GM12873 (cell line): ENCODE results near the gene NUDT3.

Source experiments
- TF ChIP-seq, protein P1 (sequence below): IDR thresholded peaks from 2 replicates; pipeline ENCODE4 v1.5.1; 2012; ENCODE audit warnings: low read depth, mild to moderate bottlenecking, moderate library complexity, low read length, control low read depth; ENCODE audit not compliant: insufficient read depth; ENCODE audit errors: missing control alignments

The NUDT3 gene

DNA sequence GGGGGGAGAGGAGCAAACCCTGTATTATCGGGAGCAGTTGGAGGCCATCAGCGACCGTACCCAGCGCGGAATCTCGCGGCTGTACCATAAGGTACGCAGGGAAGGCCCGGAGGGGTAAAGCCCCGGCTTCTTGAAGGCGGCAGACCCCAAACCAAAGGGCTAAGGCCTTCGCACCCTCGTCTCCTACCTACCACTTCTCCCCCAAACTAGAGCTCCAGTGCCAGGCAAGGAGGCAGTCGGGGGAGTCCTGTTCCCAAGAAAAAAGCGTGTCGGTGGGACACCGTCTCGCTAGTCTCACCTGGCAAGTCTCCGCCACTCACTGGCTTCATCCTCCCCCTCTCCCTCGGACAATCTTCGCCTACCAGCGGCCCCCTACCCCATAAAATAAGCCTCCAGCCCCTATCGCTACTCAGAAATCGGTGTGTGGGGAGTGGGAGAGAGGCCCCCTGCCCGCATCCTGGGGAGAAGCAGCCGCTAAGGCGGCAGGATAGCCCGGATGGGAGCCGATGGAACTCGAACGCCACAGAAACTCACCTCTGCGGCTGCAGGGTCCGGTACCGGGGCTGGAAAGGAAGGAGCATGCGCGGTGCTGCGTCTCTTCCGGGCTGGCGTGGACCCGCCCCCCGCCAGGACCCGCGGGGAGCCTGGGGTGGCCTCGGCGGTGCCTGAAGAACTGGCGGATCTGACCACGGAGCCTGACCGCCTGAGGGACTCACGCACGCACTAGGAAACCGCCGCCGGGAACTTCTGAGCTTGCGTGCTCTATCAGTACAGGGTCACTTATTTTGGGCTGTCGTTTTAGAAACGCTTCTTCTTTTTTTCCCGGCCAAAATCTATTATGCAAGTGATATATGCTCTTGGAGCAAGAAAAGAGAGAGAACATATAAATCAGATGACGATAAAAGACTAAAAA, 33.3 kb upstream of the NUDT3 start, which contains the start of gene RPS10:
Gene RPS10, minus strand, starts transcription at position 572 of the 913 bp plus-strand sequence. CDS start 848 bp downstream, outside the sequence.
- TF ChIP-seq, protein P1, sequence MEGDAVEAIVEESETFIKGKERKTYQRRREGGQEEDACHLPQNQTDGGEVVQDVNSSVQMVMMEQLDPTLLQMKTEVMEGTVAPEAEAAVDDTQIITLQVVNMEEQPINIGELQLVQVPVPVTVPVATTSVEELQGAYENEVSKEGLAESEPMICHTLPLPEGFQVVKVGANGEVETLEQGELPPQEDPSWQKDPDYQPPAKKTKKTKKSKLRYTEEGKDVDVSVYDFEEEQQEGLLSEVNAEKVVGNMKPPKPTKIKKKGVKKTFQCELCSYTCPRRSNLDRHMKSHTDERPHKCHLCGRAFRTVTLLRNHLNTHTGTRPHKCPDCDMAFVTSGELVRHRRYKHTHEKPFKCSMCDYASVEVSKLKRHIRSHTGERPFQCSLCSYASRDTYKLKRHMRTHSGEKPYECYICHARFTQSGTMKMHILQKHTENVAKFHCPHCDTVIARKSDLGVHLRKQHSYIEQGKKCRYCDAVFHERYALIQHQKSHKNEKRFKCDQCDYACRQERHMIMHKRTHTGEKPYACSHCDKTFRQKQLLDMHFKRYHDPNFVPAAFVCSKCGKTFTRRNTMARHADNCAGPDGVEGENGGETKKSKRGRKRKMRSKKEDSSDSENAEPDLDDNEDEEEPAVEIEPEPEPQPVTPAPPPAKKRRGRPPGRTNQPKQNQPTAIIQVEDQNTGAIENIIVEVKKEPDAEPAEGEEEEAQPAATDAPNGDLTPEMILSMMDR: no peak

DNA sequence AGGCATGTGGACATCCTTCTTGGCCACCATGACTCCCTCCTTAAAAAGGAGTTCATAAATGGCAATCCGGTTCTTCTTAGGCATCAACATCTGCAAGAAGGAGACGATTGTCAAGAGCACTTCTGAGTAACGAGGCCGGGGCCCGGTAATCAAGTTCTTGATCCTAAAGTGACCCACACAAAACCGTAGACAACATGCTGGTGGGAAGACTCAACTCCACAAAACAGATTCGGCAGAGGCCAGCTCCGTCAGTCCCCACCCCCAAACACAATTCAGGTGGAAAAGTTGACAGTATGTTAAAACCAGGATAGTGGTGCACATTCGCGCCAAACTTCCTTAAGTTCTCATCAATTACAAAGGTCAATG, 32.6 kb upstream of the NUDT3 start:
- TF ChIP-seq, protein P1: no peak

DNA sequence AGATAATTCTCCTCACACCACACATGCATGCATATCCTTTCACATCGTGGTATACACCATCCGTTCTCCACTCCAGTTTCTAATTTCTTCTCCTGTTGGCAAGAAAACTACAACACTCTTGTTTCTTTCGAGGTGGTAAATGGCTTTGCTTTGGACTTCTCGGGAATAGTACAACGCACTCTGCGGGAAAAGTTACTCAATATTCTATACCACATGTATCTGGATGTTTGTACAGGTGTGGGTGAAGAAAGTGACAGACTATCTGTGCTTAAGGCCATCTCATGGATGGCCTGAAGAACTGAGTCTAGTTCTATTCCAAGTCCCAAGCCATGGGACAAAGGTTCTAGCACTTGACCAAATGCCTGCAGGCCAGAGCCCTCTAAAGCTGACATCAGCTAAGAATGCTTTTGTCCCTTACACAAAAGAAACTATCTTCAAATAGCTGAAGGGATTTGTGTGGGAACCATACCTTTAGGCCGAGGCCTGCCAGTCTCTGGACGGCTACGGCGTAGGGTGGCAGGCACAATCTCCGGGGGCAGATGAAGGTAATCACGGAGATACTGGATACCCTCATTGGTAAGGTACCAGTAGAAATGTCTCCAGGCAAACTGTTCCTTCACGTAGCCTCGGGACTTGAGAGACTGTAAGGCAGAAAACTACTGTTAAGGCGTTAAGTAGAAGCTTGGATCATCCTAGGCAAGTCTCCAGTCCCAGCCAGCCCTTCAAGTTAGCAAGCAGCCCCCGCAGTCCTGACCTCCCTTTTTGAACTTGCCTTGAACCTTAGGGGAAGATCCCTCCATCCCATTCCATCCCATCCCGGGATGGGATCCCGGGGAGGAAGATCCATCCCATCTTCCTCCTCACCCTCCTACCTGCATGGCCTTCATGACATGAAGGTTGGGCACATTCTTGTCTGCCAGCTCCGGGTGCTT, 32.0 kb upstream of the NUDT3 start:
- TF ChIP-seq, protein P1: no peak

DNA sequence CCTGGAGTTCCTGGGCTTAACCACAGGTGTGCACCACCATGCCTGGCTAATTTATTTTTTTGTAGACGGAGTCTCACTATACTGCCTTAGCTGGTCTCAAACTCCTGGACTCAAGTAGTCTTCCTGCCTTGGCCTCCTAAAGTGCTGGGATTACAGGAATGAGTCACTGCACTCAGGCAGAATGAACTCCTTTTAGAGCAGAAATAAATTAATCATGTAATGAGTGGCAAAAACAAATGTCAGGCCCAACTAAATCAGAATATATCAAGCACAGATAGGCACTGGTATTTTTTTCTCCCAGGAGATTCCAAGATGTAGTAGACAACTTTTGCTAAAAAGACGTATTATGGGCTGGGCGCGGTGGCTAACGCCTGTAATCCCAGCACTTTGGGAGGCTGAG, 30.8 kb upstream of the NUDT3 start:
- TF ChIP-seq, protein P1: no peak

DNA sequence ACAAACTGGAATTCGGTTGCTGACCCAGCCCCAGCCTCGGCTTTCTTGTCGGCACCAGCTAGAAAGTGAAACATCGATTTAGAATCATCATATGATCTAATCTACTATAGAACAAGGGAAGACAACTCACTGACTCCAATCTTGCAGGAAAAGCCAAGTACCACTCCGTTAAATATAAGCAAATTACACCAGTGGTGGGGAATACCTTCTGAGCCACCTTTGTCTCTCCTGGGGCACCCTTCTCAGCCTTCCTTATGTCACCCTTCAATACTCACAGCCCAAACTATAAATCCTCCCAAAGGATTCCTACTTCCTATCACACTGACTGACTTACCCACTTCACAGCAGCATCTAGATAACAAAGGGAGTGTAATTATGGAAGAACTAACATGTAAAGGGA, 25.9 kb upstream of the NUDT3 start:
- TF ChIP-seq, protein P1: no peak

DNA sequence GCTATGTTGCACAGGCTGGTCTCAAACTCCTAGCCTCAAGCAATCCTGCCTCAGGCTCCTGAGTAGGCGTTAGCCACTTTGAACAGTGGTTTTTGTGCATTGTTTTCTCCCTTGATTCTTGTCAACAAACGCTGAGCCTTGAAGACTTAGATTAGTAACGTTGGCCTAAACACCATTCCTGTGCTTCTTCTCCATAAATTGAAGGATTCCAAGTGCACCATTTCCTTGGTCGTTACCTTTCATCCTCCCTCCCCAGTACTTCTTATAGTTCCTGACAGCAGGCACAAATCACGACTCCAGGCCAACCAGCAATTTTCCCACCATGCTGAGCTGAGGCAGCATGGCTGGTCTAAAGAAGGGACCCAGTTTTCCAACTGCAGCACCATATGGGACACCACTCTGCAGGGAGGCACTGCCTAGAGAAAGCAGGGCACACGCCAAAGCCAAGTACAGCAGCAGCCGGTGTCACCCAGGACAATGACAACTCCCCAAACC, 24.5 kb upstream of the NUDT3 start:
- TF ChIP-seq, protein P1: no peak
